HL-60/S4 treated with phorbol 12-myristate 13-acetate at 8.2 ng/mL for 4 days and 3 days (cell line): ENCODE measurements around the gene KCTD21.

Experiments
- in situ Hi-C: fragments of 300-500 bp; cut with MboI; formaldehyde crosslinking; loops from 2 replicates; pipeline ENCODE4 v1.15.0; 2022; ENCODE audit warnings: low sequenced_read_pairs

The KCTD21 gene

GRCh38 chr11:78205256-78205655 lies 16.8 kb upstream of the KCTD21 start:
- in situ Hi-C loops, result no loop called here

DNA sequence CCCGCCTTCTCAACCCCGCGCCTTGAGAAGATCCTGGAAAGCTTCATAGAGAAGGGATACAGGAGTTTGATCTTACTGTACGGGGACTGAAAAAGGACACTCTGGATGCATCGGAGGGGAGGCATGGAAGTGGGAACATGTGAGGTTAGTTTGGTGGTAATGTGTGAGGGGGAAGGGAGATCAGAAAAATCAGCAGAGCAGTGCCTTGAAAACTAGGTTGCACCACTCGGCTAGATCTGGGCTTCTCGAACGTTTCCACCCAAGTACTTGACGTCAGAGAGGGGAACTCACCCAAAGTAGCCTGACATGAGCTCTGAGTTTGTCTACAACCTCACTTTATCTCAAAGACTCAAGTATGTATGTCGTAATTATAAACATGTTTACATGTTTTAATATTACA lies 14.8 kb upstream of the KCTD21 start:
- in situ Hi-C loops, result no loop called here

GRCh38 chr11:78202733-78203167 lies 14.3 kb upstream of the KCTD21 start:
- in situ Hi-C loops, result no loop called here

GRCh38 chr11:78201096-78201818 lies 12.8 kb upstream of the KCTD21 start:
- in situ Hi-C loops, result no loop called here

GRCh38 chr11:78200553-78200952 lies 12.1 kb upstream of the KCTD21 start:
- in situ Hi-C loops, result no loop called here

- in situ Hi-C loops, result no loop called here
These were observed 11.6 kb upstream of the KCTD21 start for GRCh38 chr11:78200061-78200460.

DNA sequence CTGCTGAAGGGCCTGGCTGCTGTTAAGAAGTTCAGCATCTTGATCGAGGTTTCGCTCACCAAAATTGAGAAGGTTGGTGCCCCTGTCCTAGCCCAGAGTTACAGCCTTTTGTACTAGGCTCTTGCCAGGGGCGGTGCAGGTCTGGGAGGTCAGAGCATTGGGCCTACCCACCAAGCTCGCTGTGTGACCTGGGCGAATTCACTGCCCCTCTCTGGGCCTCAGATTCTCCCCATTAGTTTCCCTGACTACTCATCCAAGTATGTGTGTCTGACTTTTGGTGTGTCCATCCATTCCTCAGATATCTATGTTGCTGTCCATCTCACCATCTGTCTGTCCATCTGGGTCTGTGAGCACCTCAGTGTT lies 11.2 kb upstream of the KCTD21 start:
- in situ Hi-C loops, result no loop called here

GRCh38 chr11:78199015-78199652 lies 10.7 kb upstream of the KCTD21 start:
- in situ Hi-C loops, result no loop called here

- in situ Hi-C loops, result no loop called here
These were observed 9.4 kb upstream of the KCTD21 start for GRCh38 chr11:78197816-78198215.

DNA sequence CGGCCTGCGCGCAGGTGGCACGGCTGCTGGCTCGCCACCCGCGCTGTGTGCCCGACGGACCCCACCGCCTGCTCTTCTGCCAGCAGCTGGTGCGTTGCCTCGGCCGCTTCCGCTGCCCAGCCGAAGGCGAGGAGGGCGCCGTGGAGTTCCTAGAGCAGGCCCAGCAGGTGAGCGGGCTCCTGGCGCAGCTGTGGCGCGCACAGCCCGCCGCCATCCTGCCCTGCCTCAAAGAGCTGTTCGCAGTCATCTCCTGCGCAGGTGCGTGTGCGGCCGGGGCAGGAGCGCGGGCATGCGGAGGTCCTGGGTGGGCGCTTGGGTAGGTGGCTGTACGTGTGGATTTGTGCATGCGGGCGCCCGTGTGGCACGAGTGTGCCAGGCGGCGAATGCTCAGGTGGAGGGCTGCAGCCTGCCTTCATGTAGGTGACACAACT lies 8.2 kb upstream of the KCTD21 start:
- in situ Hi-C loops, result no loop called here

DNA sequence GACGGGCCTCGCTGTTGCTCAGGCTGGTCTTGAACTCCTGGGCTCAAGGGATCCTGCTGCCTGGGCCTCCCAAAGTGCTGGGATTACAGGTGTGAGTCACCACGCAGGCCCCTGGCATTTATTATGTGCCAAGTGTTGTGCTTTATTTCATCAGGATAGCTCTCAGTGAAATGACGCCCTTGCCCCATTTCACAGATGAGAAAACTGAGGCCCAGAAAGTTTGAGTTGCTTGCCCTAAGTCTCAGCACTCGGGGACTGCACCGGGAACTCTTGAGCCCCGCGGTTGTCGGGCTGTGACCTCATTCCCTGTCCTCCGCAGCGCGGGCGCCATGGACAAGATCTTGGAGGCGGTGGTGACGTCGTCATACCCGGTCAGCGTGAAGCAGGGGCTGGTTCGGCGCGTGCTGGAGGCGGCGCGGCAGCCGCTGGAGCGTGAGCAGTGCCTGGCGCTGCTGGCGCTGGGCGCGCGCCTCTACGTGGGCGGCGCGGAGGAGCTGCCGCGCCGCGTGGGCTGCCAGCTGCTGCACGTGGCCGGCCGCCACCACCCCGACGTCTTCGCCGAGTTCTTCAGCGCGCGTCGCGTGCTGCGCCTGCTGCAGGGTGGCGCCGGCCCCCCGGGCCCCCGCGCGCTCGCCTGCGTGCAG lies 7.6 kb upstream of the KCTD21 start:
- in situ Hi-C loops, result no loop called here

DNA sequence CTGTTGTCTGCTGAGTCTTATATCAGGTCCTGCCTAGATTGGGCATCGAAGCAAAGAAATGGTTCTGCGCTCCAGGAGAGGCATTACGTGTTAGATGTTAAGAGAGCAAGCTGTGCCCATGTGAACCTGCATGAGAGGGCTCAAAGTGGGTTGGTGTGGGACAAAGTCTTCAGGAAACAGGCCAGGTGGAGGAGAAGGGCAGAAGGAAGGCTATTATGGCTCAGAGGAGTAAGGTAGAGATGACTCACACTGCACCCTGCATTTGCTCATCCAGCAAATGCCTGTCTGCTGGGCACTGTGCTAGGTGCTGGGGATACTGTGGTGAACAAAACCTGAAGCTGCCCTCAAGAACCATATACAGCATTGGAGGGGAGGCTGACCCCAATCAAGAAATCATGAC lies 6.1 kb upstream of the KCTD21 start:
- in situ Hi-C loops, result no loop called here

DNA sequence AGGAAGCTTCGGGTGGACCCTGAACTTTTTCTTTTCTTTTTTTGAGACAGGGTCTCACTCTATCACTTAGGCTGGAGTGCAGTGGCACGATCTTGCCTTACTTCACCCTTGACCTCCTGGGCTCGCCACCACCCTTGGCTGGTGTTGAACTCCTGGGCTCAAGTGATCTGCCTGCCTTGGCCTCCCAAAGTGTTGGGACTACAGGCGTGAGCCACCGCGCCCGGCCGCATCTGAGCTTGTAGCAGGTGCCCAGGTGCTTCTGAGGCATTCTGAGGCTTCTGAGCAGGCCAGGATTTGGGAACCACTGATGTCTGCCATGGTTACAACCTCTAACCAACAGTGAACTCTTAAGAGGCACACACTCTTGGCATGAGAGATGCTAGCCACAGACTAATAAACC lies 5.4 kb upstream of the KCTD21 start:
- in situ Hi-C loops, result no loop called here

DNA sequence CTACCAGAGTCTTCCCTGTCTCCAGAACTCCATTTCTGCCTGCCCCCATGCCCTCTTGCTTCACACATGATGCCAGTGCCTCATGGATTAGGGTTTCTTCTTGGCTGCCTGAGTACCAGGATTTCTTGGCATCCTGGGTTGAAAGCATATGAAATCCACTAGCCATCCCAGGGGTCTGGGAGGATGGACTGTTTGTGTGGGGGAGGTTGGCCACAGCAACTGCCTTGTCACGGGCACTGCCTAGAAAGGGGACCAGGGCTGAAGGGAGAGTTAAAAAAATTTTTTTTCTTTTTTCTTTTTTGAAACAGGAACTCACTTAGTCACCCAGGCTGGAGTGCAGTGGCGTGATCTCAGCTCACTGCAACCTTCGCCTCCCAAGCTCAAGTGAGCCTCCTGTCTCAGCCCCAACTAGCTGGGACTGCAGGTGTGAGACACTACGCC lies 4.5 kb upstream of the KCTD21 start:
- in situ Hi-C loops, result no loop called here

- in situ Hi-C loops, result no loop called here
These were observed 3.8 kb upstream of the KCTD21 start for GRCh38 chr11:78192223-78192719.

DNA sequence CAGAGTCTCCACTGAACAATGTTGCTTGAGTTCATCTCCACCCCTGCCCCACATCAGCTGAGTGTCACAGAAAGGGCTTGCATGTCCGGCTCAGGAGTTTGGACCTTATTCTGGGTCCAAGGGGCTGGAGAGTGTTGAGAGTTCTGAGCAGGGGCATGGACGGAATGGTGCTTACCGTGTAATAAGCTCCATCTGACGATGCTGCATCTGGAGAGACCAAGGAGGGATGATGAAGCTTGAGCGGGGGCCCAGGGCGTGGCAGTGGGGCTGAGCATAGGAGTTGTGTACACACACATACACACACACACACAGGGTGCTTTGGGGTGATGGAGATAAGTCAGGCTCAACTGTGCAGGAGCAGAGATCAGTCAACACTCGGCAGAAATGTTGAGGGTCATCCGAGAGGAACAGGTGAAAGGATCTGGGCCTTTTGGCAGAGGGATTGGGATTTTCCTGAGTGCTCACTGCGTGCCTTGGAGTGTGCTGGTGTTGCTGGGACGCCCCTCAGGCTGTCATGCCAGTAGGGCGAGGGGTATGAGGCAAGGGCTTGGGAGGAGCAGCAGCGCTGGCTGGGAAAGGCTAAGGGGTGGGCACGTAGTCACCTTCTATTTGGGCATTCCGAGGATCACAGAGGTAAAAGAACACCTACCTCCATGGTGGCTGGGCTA lies 2.6 kb upstream of the KCTD21 start:
- in situ Hi-C loops, result no loop called here

DNA sequence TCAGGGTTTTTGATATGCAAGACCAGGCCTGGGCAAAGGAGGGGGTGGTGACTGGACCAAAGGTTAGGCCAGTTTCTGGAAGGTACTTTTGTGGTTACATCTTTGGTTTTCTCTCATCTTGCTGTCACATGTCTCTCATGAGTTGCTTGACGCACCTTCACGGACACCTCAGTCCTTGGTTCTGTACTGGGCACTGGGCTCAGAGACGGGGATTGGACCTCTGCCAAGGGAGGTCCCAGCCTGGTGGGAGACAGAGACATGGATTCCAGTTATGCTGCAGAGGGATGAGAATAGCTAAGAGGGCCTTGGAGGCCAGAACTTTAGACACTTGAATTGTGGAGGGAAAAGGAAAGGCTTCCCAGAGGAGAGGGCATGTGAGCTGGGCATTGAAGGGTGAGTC lies 1.9 kb upstream of the KCTD21 start:
- in situ Hi-C loops, result no loop called here

DNA sequence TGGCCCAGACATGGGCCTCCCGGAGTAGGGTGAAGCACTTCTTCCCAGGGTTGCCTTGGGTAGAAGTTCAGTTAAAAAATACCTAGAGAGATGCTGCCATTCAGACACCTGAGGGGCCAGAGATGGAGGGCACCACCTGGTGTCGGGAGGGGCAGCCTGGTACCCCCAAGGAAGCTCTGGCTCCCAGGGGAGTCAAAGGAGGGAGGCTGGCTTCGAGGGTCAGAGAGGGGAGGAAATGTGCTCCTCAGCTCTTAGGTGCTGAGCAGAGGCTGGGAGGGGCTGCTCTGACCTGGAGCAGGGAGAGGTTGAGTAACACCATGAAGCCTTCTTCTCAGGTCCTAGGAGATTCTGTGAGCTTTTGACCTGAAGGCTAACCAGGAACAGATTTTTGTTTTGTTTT lies 1.4 kb upstream of the KCTD21 start:
- in situ Hi-C loops, result no loop called here

GRCh38 chr11:78189174-78189724 lies 823 bp upstream of the KCTD21 start:
- in situ Hi-C loops, result no loop called here

GRCh38 chr11:78187366-78188285 lies 800 bp downstream of the KCTD21 start:
- in situ Hi-C loops, result no loop called here
